ENCODE results near the gene IMMT.

IMMT gene

GRCh38 chr2:86139981-86140380, 55.3 kb downstream of the IMMT start:
- no peak for DNase-seq

GRCh38 chr2:86138736-86139625, 56.3 kb downstream of the IMMT start:
- DNase-seq: peak; percentile 18

- DNase-seq: no peak
These were observed 59.1 kb downstream of the IMMT start for GRCh38 chr2:86136141-86136540.

- no peak for DNase-seq
These were observed 59.6 kb downstream of the IMMT start for GRCh38 chr2:86135653-86136052.

- no peak for DNase-seq
These were observed 60.6 kb downstream of the IMMT start for GRCh38 chr2:86134709-86135108.

- no peak for DNase-seq
These were observed 70.6 kb downstream of the IMMT start for GRCh38 chr2:86124683-86125082.

GRCh38 chr2:86123328-86123925, 71.8 kb downstream of the IMMT start:
- DNase-seq: no peak

- DNase-seq: no peak
These were observed 77.1 kb downstream of the IMMT start for GRCh38 chr2:86118130-86118529.

- DNase-seq: no peak
These were observed 88.2 kb downstream of the IMMT start for GRCh38 chr2:86107031-86107430.

- peak; percentile 97 for DNase-seq
These were observed 89.0 kb downstream of the IMMT start, which contains the start of gene PTCD3 for GRCh38 chr2:86105969-86106945. Gene PTCD3 (plus strand): TSS chr2:86106235. CDS start chr2:86106248, 13 bp downstream.

GRCh38 chr2:86105252-86105968, 89.9 kb downstream of the IMMT start, which contains the start of gene POLR1A:
Gene POLR1A (minus strand): TSS chr2:86105886. CDS start chr2:86105776, 110 bp downstream.
- DNase-seq: peak; percentile 87

GRCh38 chr2:86102157-86102556, 93.1 kb downstream of the IMMT start:
- no peak for DNase-seq

- DNase-seq: no peak
These were observed 97.3 kb downstream of the IMMT start for GRCh38 chr2:86097913-86098312.

- DNase-seq: no peak
These were observed 98.0 kb downstream of the IMMT start for GRCh38 chr2:86097114-86097896.

- no peak for DNase-seq
These were observed 101.0 kb downstream of the IMMT start for GRCh38 chr2:86094229-86094628.
